HL-60 (cell line): Measurements from ENCODE around the gene CCDC138.

ENCODE experiments used
- DNase-seq, 2 experiments: peaks; one replicate each; pipeline ENCODE4 v3.0.0-alpha.2; 2010 to 2020; ENCODE audit warnings: low read depth in 1 of 2, low spot score in 1 of 2
- H3K27ac ChIP-seq: fragments of 250-450 bp; sonication (Bioruptor Pico); replicated peaks from 2 replicates; pipeline ENCODE4 v1.5.1; 2020; ENCODE audit warnings: mild to moderate bottlenecking, moderate library complexity
- H3K27me3 ChIP-seq: fragments of 250-450 bp; sonication (Bioruptor Pico); 2 replicates; pipeline ENCODE4 v1.5.1; 2021; ENCODE audit warnings: mild to moderate bottlenecking, moderate library complexity; ENCODE audit not compliant: insufficient read depth, poor library complexity, severe bottlenecking
- H3K4me3 ChIP-seq: replicated peaks from 2 replicates; pipeline ENCODE4 v1.5.1; 2011; ENCODE audit warnings: mild to moderate bottlenecking, control low read depth, low read length; ENCODE audit not compliant: insufficient read depth
- CTCF ChIP-seq: IDR thresholded peaks from one replicate; pipeline ENCODE4 v1.5.1; 2011; ENCODE audit warnings: low read length, control low read depth, inconsistent platforms; ENCODE audit not compliant: insufficient read depth
- GABPA ChIP-seq: IDR thresholded peaks from 2 replicates; pipeline ENCODE4 v1.6.1; 2012; ENCODE audit warnings: low read depth
- POLR2AphosphoS5 ChIP-seq: IDR thresholded peaks from 2 replicates; pipeline ENCODE4 v1.6.1; 2012; ENCODE audit warnings: low read depth
- REST ChIP-seq: IDR thresholded peaks from 2 replicates; pipeline ENCODE4 v1.6.1; 2012; ENCODE audit warnings: low read depth; ENCODE audit not compliant: insufficient replicate concordance
- SPI1 ChIP-seq: IDR thresholded peaks from 2 replicates; pipeline ENCODE4 v1.6.1; 2012; ENCODE audit warnings: low read depth, mild to moderate bottlenecking, borderline replicate concordance

The CCDC138 gene

DNA sequence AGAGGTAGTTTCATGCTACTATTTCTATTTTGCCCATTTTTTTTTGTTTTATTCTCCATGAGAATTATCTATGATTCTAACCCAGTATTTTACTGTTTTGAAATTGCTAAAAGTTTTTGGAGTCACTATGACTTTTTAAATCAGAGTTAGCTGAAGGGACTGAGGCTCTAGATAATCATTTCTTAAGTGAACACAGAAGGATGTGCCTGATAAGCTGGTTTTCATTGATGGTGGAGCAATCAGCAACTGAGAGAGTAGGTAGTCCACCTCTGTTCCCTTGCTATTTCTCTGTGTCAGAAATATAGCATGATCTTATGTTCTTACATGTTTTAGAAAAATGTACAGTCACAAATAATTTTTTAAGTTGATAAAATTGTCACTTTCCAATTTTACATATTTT, 59.4 kb downstream of the CCDC138 start:
- TF ChIP-seq SPI1 (no peak), REST (no peak), POLR2AphosphoS5 (no peak), GABPA (no peak), CTCF (no peak)
- Histone ChIP-seq H3K4me3 (no peak overlapping the region), H3K27me3 (no peaks in the 10 kb centered on the region), H3K27ac (no peak overlapping the region)
- no peak for DNase-seq

DNA sequence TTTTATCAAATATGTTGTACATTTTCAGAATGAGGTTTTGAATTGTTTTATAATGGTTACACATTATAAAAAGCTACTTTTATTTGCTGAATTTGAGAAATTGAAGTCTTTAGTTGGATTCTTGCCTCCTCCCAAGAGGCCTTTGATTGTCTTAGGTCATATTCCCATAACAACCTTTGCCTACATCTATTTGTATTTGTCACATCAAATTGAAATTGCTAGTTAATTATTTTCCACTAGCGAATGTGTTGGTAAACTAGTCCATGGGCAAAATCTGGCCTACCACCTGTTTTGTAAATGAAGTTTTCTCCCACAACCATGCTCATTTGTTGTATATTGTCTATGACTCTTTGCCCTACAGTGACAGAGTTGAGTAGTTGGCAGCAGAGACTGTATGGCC, 60.4 kb downstream of the CCDC138 start:
- no peak for DNase-seq
- TF ChIP-seq SPI1 (no peak), GABPA (no peak), POLR2AphosphoS5 (no peak), CTCF (no peak), REST (no peak)
- Histone ChIP-seq H3K27ac (no peak overlapping the region), H3K4me3 (no peak overlapping the region), H3K27me3 (no peaks in the 10 kb centered on the region)

GRCh38 chr2:108852375-108852774, 65.8 kb downstream of the CCDC138 start:
- no peaks in the 10 kb centered on the region for H3K27me3 ChIP-seq
- no peak overlapping the region for H3K27ac ChIP-seq
- no peak for DNase-seq
- no peak overlapping the region for H3K4me3 ChIP-seq
- TF ChIP-seq GABPA (no peak), POLR2AphosphoS5 (no peak), SPI1 (no peak), CTCF (no peak), REST (no peak)
